ENCODE data around the gene TEX53. TPM values are rescaled to one million over a fixed set of nuclear protein-coding genes. Genes with fewer than 3 reads are reported as not detected.

TEX53 gene
- total RNA-seq, 1 donor from 2014 or later: not detected

DNA sequence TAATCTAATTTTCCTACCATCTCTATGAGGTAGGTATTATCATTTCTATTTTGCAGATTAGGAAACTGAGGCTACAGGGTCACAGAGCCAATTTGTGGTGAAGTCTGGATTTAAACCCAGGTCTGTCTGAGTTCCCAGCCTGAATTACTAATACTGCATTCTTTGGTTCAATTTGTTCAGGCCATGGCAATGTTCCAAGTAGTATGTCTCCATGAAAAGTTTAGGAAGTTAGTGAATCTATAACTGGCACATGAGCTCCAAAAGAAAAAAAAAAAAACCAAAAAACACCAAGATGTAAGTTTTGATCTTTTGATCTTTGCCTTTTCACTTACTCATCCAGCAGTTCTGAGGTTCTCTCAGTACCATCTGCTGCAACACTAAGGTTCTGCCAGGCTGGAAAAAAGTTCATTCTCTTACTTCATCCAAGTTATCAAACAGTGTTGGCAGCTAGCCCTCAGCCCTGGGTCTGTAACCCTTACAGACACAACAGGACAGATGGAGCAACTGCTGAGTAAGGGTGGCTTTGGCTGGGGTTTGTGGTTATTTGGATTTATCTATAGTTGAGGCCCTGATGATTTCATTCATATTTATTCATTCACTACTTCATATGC lies 50.9 kb downstream of the TEX53 start:
- peak in 1 of 2 donors; percentile 79 for DNase-seq (ENCODE audit: low read depth in 2 of 2)

Other genes starting within 250 kb of the TEX53 start
- 0.13 TPM in 2 replicates for gene WHRN, start 152.3 kb downstream of the TEX53 start, total RNA-seq
- gene ATP6V1G1, start 70.0 kb downstream of the TEX53 start, total RNA-seq: 85.8 and 116 TPM in 2 replicates
- gene TMEM268, start 46.5 kb downstream of the TEX53 start, total RNA-seq: 3.9 and 7.2 TPM in 2 replicates
- gene TEX48, start 24.4 kb upstream of the TEX53 start, total RNA-seq: not detected in 2 replicates
- 0.90 and 4.3 TPM in 2 replicates for gene TNFSF15, start 148.2 kb upstream of the TEX53 start, total RNA-seq